ENCODE results near the gene LAMA5.

Gene LAMA5

GRCh38 chr20:62306414-62307187 is 60.5 kb downstream of the LAMA5 start:
- Histone ChIP-seq H2AFZ (ENCODE audit: low read depth, low read length) (no peak overlapping the region), H3K9ac (ENCODE audit: low read length) (no peak overlapping the region), H3K27me3 (ENCODE audit: low read depth, low read length) (no peaks in the 10 kb centered on the region), H3K79me2 (ENCODE audit: low read length) (peaks cover 40% of the 10 kb centered on the region), H3K9me3 (ENCODE audit: insufficient read depth, low read length) (no peaks in the 10 kb centered on the region), H3K4me2 (ENCODE audit: low read length) (no peak overlapping the region), H4K20me1 (ENCODE audit: insufficient read depth, low read length) (peaks cover 28% of the 10 kb centered on the region), H3K36me3 (replicated peaks; ENCODE audit: low read depth, low read length) (peaks cover 44% of the 10 kb centered on the region), H3K4me1 (ENCODE audit: low read length) (peaks cover 13% of the 10 kb centered on the region), H3K27ac (ENCODE audit: low read length) (no peak overlapping the region), H3K4me3 (ENCODE audit: low read length) (no peak overlapping the region)
- TF ChIP-seq, protein P1, sequence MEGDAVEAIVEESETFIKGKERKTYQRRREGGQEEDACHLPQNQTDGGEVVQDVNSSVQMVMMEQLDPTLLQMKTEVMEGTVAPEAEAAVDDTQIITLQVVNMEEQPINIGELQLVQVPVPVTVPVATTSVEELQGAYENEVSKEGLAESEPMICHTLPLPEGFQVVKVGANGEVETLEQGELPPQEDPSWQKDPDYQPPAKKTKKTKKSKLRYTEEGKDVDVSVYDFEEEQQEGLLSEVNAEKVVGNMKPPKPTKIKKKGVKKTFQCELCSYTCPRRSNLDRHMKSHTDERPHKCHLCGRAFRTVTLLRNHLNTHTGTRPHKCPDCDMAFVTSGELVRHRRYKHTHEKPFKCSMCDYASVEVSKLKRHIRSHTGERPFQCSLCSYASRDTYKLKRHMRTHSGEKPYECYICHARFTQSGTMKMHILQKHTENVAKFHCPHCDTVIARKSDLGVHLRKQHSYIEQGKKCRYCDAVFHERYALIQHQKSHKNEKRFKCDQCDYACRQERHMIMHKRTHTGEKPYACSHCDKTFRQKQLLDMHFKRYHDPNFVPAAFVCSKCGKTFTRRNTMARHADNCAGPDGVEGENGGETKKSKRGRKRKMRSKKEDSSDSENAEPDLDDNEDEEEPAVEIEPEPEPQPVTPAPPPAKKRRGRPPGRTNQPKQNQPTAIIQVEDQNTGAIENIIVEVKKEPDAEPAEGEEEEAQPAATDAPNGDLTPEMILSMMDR (IDR thresholded peaks at IDR 0.05; ENCODE audit: low read depth, low read length): no peak
- TF ChIP-seq EZH2phosphoT487 (IDR thresholded peaks at IDR 0.05; ENCODE audit: low read depth): no peak

- Histone ChIP-seq H3K4me1 (ENCODE audit: low read length) (peaks cover 13% of the 10 kb centered on the region), H3K4me3 (ENCODE audit: low read length) (no peak overlapping the region), H3K27ac (ENCODE audit: low read length) (no peak overlapping the region)
Observed at GRCh38 chr20:62305765-62306413, 61.2 kb downstream of the LAMA5 start.

DNA sequence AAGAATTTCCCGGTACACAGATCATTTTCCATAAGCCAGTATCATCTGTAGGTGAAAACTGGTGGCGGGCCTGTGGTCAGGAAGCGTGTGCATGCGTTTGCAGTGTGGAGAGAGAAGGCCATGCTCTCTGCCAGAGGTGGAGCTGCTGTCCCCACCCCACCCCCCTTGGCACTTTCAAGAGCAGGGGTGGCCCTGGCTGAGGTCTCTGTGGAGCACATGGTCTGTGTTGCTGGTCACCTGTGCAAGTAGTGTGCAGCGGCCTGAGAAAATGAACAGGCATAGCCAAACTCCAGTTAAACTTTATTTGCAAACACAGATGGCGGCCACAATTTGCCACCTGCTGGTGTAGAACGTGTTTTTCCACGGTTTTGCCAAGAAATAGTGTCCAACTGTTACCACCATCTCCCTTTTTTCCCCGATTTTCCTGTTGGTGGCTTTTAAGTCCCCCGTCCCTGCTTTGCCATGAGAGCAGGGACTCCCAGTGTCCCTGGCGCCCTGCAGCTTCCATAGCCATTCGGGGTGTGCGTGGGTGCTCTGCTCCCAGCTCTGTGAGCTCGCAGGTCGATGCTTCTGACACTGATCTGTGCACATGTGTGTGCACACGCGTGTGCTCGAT is 61.9 kb downstream of the LAMA5 start:
- Histone ChIP-seq H2AFZ (ENCODE audit: low read depth, low read length) (no peak overlapping the region), H3K4me3 (ENCODE audit: low read length) (no peak overlapping the region), H3K9ac (ENCODE audit: low read length) (no peak overlapping the region), H3K79me2 (ENCODE audit: low read length) (peaks cover 40% of the 10 kb centered on the region), H3K36me3 (replicated peaks; ENCODE audit: low read depth, low read length) (peaks cover 44% of the 10 kb centered on the region), H3K27me3 (ENCODE audit: low read depth, low read length) (no peaks in the 10 kb centered on the region), H4K20me1 (ENCODE audit: insufficient read depth, low read length) (peaks cover 28% of the 10 kb centered on the region), H3K27ac (ENCODE audit: low read length) (no peak overlapping the region), H3K9me3 (ENCODE audit: insufficient read depth, low read length) (no peaks in the 10 kb centered on the region), H3K4me2 (ENCODE audit: low read length) (no peak overlapping the region), H3K4me1 (ENCODE audit: low read length) (peaks cover 13% of the 10 kb centered on the region)
- no peak for TF ChIP-seq EZH2phosphoT487 (IDR thresholded peaks at IDR 0.05; ENCODE audit: low read depth)
- TF ChIP-seq, protein P1 (IDR thresholded peaks at IDR 0.05; ENCODE audit: low read depth, low read length): no peak

More at GRCh38 chr20:62305765-62306413, 61.2 kb downstream of the LAMA5 start:
- Histone ChIP-seq H4K20me1 (ENCODE audit: insufficient read depth, low read length) (peaks cover 28% of the 10 kb centered on the region), H3K9ac (ENCODE audit: low read length) (no peak overlapping the region), H3K36me3 (replicated peaks; ENCODE audit: low read depth, low read length) (peaks cover 44% of the 10 kb centered on the region), H3K9me3 (ENCODE audit: insufficient read depth, low read length) (no peaks in the 10 kb centered on the region), H3K27me3 (ENCODE audit: low read depth, low read length) (no peaks in the 10 kb centered on the region), H3K4me2 (ENCODE audit: low read length) (no peak overlapping the region), H3K79me2 (ENCODE audit: low read length) (peaks cover 40% of the 10 kb centered on the region), H2AFZ (ENCODE audit: low read depth, low read length) (no peak overlapping the region)
- TF ChIP-seq EZH2phosphoT487 (IDR thresholded peaks at IDR 0.05; ENCODE audit: low read depth): no peak
- TF ChIP-seq, protein P1 (IDR thresholded peaks at IDR 0.05; ENCODE audit: low read depth, low read length): no peak

All from OCI-LY3 (cell line).